HepG2 (cell line): ENCODE measurements around the gene MXRA8. TPM values are rescaled to one million over a fixed set of nuclear protein-coding genes. Genes with fewer than 3 reads are reported as not detected.

Source experiments
- ATAC-seq: fragments of 200-7000 bp; cut with Tn5 transposase; 3 replicates; pipeline ENCODE4 v1.9.1; 2020; ENCODE audit warnings: mild to moderate bottlenecking, moderate library complexity
- BruUV-seq: library from RNA; stranded (reverse); fragments of 400-500 nt; replicated peaks from 2 replicates; lab custom pipeline; 2021; lab: Mats Ljungman, UMichigan
- CTCF ChIA-PET: fragments of 300-600 bp; formaldehyde crosslinking; extraction: SDS; loops from one replicate; lab custom pipeline; 2021; ENCODE audit warnings: low total read pairs, inconsistent platforms, low intra/inter-chr PET ratio; lab: Yijun Ruan, JAX
- POLR2A ChIA-PET: fragments of 350-600 bp; sonication (Branson Sonifier 250); formaldehyde crosslinking; loops from one replicate; lab custom pipeline; 2020; ENCODE audit warnings: antibody characterized with exemption, inconsistent platforms; lab: Yijun Ruan, JAX
- DNase-seq: peaks from one replicate; pipeline ENCODE4 v3.0.0-alpha.2; 2015; ENCODE audit warnings: low spot score
- FAIRE-seq: peaks from 3 replicates; lab custom pipeline; 2011; peaks lifted over from hg19 to GRCh38; lab: Jason Lieb, UNC
- H2AFZ ChIP-seq: one replicate; pipeline ENCODE4 v1.6.1; 2011; ENCODE audit warnings: low read length, inconsistent platforms
- H3K27ac ChIP-seq: fragments of 300-600 bp; 3 replicates; pipeline ENCODE4 v1.8.0; 2011; ENCODE audit warnings: mixed run types, mild to moderate bottlenecking, mixed read lengths, low read length, inconsistent platforms; ENCODE audit not compliant: insufficient read depth; ENCODE audit errors: extremely low read length
- H3K27me3 ChIP-seq, 2 experiments: fragments of 200-600 bp in 1 of 2; 2 replicates in 1 of 2; 3 replicates in 1 of 2; pipeline versions ENCODE4 v1.6.0 to v1.8.0; 2011; ENCODE audit warnings: low read length in 2 of 2, mild to moderate bottlenecking in 2 of 2, moderate library complexity in 2 of 2, inconsistent platforms in 1 of 2; ENCODE audit not compliant: insufficient read depth in 2 of 2, control insufficient read depth in 1 of 2
- H3K36me3 ChIP-seq, 2 experiments: fragments of 200-600 bp in 1 of 2; replicated peaks in 1 of 2; 2 replicates in 1 of 2; 3 replicates in 1 of 2; pipeline versions ENCODE4 v1.5.1 to v1.8.0; 2011; ENCODE audit warnings: low read length in 2 of 2, inconsistent platforms in 1 of 2; ENCODE audit not compliant: insufficient read depth in 2 of 2, control insufficient read depth in 1 of 2
- H3K4me1 ChIP-seq: 2 replicates; pipeline ENCODE4 v1.5.1; 2012; ENCODE audit warnings: low read length, inconsistent platforms; ENCODE audit not compliant: insufficient read depth
- H3K4me2 ChIP-seq: 2 replicates; pipeline ENCODE4 v1.6.0; 2011; ENCODE audit warnings: low read depth, low read length, inconsistent platforms
- H3K4me3 ChIP-seq, 3 experiments: fragments of 200-600 bp in 1 of 3; sonication (generic), shearing (Covaris generic) in 1 of 3; replicated peaks in 1 of 3; 2 replicates each; pipeline ENCODE4 v1.5.1; 2011 to 2016; ENCODE audit warnings: low read length in 3 of 3, inconsistent platforms in 2 of 3, low read depth in 2 of 3, mild to moderate bottlenecking in 2 of 3, control low read depth in 1 of 3, mixed read lengths in 1 of 3; ENCODE audit not compliant: insufficient read depth in 1 of 3
- H3K79me2 ChIP-seq: one replicate; pipeline ENCODE4 v1.6.1; 2011; ENCODE audit warnings: low read length, inconsistent platforms; ENCODE audit not compliant: insufficient read depth
- H3K9ac ChIP-seq: 2 replicates; pipeline ENCODE4 v1.6.0; 2011; ENCODE audit warnings: mild to moderate bottlenecking, low read depth, low read length, inconsistent platforms; ENCODE audit not compliant: insufficient read depth
- H3K9me3 ChIP-seq: 2 replicates; pipeline ENCODE4 v1.5.1; 2012; ENCODE audit warnings: mild to moderate bottlenecking, low read length
- H4K20me1 ChIP-seq: 2 replicates; pipeline ENCODE4 v1.6.0; 2011; ENCODE audit warnings: inconsistent platforms, mild to moderate bottlenecking, low read length, moderate library complexity; ENCODE audit not compliant: insufficient read depth
- AGO2 ChIP-seq: fragments of 200-400 bp; formaldehyde crosslinking; optimal IDR thresholded peaks from 2 replicates; pipeline ENCODE3; 2017; ENCODE audit warnings: mild to moderate bottlenecking, low read depth, low read length, moderate library complexity
- KLF15 ChIP-seq: sonication (generic); formaldehyde crosslinking; IDR thresholded peaks from 2 replicates; pipeline ENCODE4 v1.8.1; 2023; ENCODE audit warnings: borderline replicate concordance, mild to moderate bottlenecking, inconsistent platforms, missing genetic modification reagents, mixed read lengths
- RBFOX2 ChIP-seq: fragments of 200-400 bp; formaldehyde crosslinking; IDR thresholded peaks from 2 replicates; pipeline ENCODE4 v1.6.1; 2017; ENCODE audit warnings: low read depth, mild to moderate bottlenecking, low read length
- SIX4 ChIP-seq: sonication (generic); formaldehyde crosslinking; IDR thresholded peaks from 2 replicates; pipeline ENCODE4 v1.4.0; 2020; ENCODE audit warnings: missing genetic modification reagents
- WGBS: methylation state at CpG from one replicate; pipeline ENCODE4 v1.1.6; 2017; ENCODE audit warnings: low lambda C conversion rate; 5-methylcytosine and 5-hydroxymethylcytosine counted together
- in situ Hi-C: cut with HindIII; loops from 2 replicates; pipeline ENCODE4 v1.10.0; 2017; ENCODE audit warnings: low pct_unique_long_range_greater_than_20kb; ENCODE audit not compliant: extremely low pct_ligation_motif_present
- intact Hi-C: fragments of 100-400 bp; cut with micrococcal nuclease; formaldehyde crosslinking; loops from one replicate; pipeline ENCODE4 v1.10.0; 2022; ENCODE audit not compliant: unreplicated experiment
- polyA plus RNA-seq, 8 experiments: library from polyadenylated mRNA; depleted of rRNA in 3 of 8; stranded (reverse) in 7 of 8; unstranded in 1 of 8; fragments of >200 nt; fragmentation: Illumina TruSeq in 4 of 8; extraction: Trizol in 4 of 8; gene quantifications; 2 replicates each; pipeline versions ENCODE4 v1.2.1 to v1.2.3, GENCODE V29; 2011 to 2016; ENCODE audit warnings: low read depth in 4 of 8, missing spikeins in 1 of 8, mixed read lengths in 1 of 8; ENCODE audit not compliant: insufficient read depth in 1 of 8
- total RNA-seq, 5 experiments: library from RNA; depleted of rRNA; stranded (reverse); fragments of >200 nt; fragmentation: Illumina TruSeq; extraction: Trizol; gene quantifications; 2 replicates each; pipeline ENCODE4 v1.2.3, GENCODE V29; 2016; ENCODE audit warnings: low read depth in 1 of 5
- TF ChIP-seq, protein P1 (sequence below): sonication (generic); formaldehyde crosslinking; IDR thresholded peaks from 2 replicates; pipeline ENCODE4 v1.4.0; 2020; ENCODE audit warnings: missing genetic modification reagents
- TF ChIP-seq, protein P2 (sequence below): sonication (generic); formaldehyde crosslinking; IDR thresholded peaks from 2 replicates; pipeline ENCODE4 v1.8.1; 2023; ENCODE audit warnings: mild to moderate bottlenecking, inconsistent platforms, moderate library complexity, missing genetic modification reagents, borderline replicate concordance

MXRA8 gene
- total and polyA plus RNA-seq, 2 of the 13 experiments (the other 11 are each of a cell fraction or from before 2014, with no cell fraction given): 19.8 to 44.8 TPM

DNA sequence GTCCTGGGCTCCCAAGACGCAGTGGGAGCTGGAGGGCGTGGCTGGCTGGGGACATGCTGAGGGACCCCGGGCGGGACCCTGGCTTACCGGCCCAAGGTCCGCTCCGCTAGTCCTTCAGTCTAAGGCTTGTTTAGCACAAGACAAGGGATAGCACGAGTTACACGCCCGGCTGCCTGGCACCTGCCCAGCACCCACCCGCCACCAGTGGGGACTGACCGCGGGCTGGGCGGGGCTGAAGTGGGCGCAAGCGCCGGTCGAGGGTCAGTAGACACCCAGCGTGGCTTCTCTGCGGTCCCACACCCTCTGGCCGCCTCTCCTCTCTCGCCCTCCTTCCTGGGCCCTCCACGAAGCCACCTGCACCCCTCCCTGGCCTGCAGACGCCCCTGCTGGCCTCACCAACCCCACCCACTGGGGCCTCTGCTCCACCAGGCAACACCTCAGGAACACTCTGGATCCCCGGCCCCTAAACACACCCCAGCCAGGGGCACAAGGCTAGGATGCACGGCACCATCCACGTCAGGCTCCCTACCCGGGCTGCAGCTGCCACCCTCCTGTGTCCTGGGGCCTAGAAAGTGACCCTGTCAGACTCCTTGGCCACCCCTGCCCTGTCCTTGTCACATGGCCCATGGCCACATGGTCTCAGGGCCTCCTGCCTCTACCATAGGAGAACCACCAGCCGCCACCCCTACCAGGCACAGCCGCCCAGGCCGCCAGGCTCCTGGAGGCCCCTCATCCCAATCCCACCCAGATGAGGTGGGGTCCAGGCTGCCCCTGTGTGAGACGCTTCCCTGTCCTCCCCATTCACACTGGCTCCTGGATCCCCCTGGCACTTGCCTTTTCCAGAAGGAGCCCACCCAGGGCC lies 21.2 kb downstream of the MXRA8 start:
- H3K4me3 ChIP-seq: no peak overlapping the region
- no peak overlapping the region for H3K9ac ChIP-seq
- FAIRE-seq: no peak
- H2AFZ ChIP-seq: no peak overlapping the region
- no peaks in the 10 kb centered on the region for H3K9me3 ChIP-seq
- ATAC-seq: no peak
- no peaks in the 10 kb centered on the region for H3K27me3 ChIP-seq
- in situ Hi-C loops: no loop called here
- H3K4me2 ChIP-seq: no peak overlapping the region
- ChIA-PET CTCF (no interaction called here), POLR2A (interaction anchor here (0.9 to 3.9 kb wide), 4 partner anchors 11 to 62 kb away, joined by 3 to 12 read pairs (median 4); partner anchors contain the start of genes AURKAIP1, CCNL2 and DVL1)
- H3K79me2 ChIP-seq: no peaks in the 10 kb centered on the region
- DNase-seq: no peak
- intact Hi-C loops: no loop called here
- peaks cover 13 to 26% of the 10 kb centered on the region in 2 experiments for H3K36me3 ChIP-seq
- BruUV-seq: no TSS peak
- 96% methylated on average over 18 of the region's 32 CpGs for WGBS
- H4K20me1 ChIP-seq: peaks cover 7% of the 10 kb centered on the region; the same call in 1 of the 2 replicates
- H3K27ac ChIP-seq: no peak overlapping the region
- no peaks in the 10 kb centered on the region; the same call in 1 of the 2 replicates for H3K4me1 ChIP-seq
- peak; percentile 50 for TF ChIP-seq AGO2
- no peak for TF ChIP-seq KLF15
- peak; percentile 45; the same call in 1 of the 2 replicates for TF ChIP-seq RBFOX2
- TF ChIP-seq, protein P1, sequence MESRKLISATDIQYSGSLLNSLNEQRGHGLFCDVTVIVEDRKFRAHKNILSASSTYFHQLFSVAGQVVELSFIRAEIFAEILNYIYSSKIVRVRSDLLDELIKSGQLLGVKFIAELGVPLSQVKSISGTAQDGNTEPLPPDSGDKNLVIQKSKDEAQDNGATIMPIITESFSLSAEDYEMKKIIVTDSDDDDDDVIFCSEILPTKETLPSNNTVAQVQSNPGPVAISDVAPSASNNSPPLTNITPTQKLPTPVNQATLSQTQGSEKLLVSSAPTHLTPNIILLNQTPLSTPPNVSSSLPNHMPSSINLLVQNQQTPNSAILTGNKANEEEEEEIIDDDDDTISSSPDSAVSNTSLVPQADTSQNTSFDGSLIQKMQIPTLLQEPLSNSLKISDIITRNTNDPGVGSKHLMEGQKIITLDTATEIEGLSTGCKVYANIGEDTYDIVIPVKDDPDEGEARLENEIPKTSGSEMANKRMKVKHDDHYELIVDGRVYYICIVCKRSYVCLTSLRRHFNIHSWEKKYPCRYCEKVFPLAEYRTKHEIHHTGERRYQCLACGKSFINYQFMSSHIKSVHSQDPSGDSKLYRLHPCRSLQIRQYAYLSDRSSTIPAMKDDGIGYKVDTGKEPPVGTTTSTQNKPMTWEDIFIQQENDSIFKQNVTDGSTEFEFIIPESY: peak; percentile 88
- TF ChIP-seq, protein P2, sequence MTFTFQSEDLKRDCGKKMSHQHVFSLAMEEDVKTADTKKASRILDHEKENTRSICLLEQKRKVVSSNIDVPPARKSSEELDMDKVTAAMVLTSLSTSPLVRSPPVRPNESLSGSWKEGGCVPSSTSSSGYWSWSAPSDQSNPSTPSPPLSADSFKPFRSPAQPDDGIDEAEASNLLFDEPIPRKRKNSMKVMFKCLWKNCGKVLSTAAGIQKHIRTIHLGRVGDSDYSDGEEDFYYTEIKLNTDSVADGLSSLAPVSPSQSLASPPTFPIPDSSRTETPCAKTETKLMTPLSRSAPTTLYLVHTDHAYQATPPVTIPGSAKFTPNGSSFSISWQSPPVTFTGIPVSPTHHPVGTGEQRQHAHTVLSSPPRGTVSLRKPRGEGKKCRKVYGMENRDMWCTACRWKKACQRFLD (CRISPR knock-in tag): no peak
- no peak for TF ChIP-seq SIX4 (CRISPR knock-in tag)
